H1 (cell line): Measurements from ENCODE around the gene SPINK4. TPM values are rescaled to one million over a fixed set of nuclear protein-coding genes. Genes with fewer than 3 reads are reported as not detected.

ENCODE experiments used
- CTBP2 ChIP-seq: IDR thresholded peaks from 2 replicates; pipeline ENCODE4 v1.7.0; 2011; ENCODE audit warnings: borderline replicate concordance, mild to moderate bottlenecking, moderate library complexity, mixed read lengths, low read length; ENCODE audit not compliant: insufficient read depth, insufficient read length
- CTCF ChIP-seq, 3 experiments: IDR thresholded peaks; 1 replicate in 2 of 3; 2 replicates in 1 of 3; pipeline versions ENCODE4 v1.5.1 to v1.6.1; 2011; ENCODE audit warnings: low read length in 3 of 3, mild to moderate bottlenecking in 3 of 3, inconsistent platforms in 2 of 3, low read depth in 1 of 3, moderate library complexity in 1 of 3; ENCODE audit not compliant: insufficient read depth in 1 of 3; ENCODE audit errors: control extremely low read depth in 1 of 3
- EP300 ChIP-seq, 2 experiments: IDR thresholded peaks; 1 replicate in 1 of 2; 2 replicates in 1 of 2; pipeline ENCODE4 v1.6.1; 2011 to 2012; ENCODE audit warnings: low read depth in 2 of 2, low read length in 2 of 2, mild to moderate bottlenecking in 2 of 2, borderline replicate concordance in 1 of 2, inconsistent platforms in 1 of 2, moderate library complexity in 1 of 2
- EZH2 ChIP-seq: fragments of 200-600 bp; sonication (generic); IDR thresholded peaks from 2 replicates; pipeline ENCODE4 v1.7.1; 2012; ENCODE audit warnings: low read depth, mild to moderate bottlenecking, moderate library complexity, low read length, inconsistent platforms; ENCODE audit not compliant: severe bottlenecking
- FOSL1 ChIP-seq: IDR thresholded peaks from 2 replicates; pipeline ENCODE4 v1.6.1; 2011; ENCODE audit warnings: mild to moderate bottlenecking, low read depth, low read length, moderate library complexity; ENCODE audit not compliant: insufficient read depth
- GABPA ChIP-seq: IDR thresholded peaks from 2 replicates; pipeline ENCODE4 v1.6.1; 2011; ENCODE audit warnings: mild to moderate bottlenecking, low read length, moderate library complexity, borderline replicate concordance; ENCODE audit not compliant: insufficient read depth
- HDAC6 ChIP-seq: IDR thresholded peaks from one replicate; pipeline ENCODE4 v1.7.1; 2012; ENCODE audit warnings: low read depth, mild to moderate bottlenecking, inconsistent platforms, low read length, moderate library complexity
- KDM1A ChIP-seq: fragments of 200-600, 300-600 bp; sonication (generic); IDR thresholded peaks from 2 replicates; pipeline ENCODE4 v1.7.1; 2016; ENCODE audit warnings: mild to moderate bottlenecking, low read length, borderline replicate concordance
- KDM5A ChIP-seq: fragments of 200-600 bp; IDR thresholded peaks from 2 replicates; pipeline ENCODE4 v1.7.1; 2012; ENCODE audit warnings: mild to moderate bottlenecking, low read length, inconsistent platforms, mixed read lengths
- MAFK ChIP-seq: IDR thresholded peaks from 2 replicates; pipeline ENCODE4 v1.6.1; 2012; ENCODE audit warnings: low read depth, mild to moderate bottlenecking, improper control_type of control experiment, low read length
- NRF1 ChIP-seq: IDR thresholded peaks from 2 replicates; pipeline ENCODE4 v1.6.1; 2011; ENCODE audit warnings: mild to moderate bottlenecking, low read depth, low read length, improper control_type of control experiment
- POLR2A ChIP-seq, 2 experiments: IDR thresholded peaks; 1 replicate in 1 of 2; 2 replicates in 1 of 2; pipeline ENCODE4 v1.6.1; 2011; ENCODE audit warnings: low read depth in 2 of 2, low read length in 2 of 2, mild to moderate bottlenecking in 2 of 2; ENCODE audit errors: control extremely low read depth in 1 of 2
- RBBP5 ChIP-seq: IDR thresholded peaks from 2 replicates; pipeline ENCODE4 v1.7.1; 2012; ENCODE audit warnings: low read depth, mild to moderate bottlenecking, inconsistent platforms, low read length, moderate library complexity, borderline replicate concordance
- RXRA ChIP-seq: IDR thresholded peaks from 2 replicates; pipeline ENCODE4 v1.6.1; 2011; ENCODE audit warnings: low read depth, mild to moderate bottlenecking, low read length, moderate library complexity; ENCODE audit not compliant: insufficient read depth
- SP1 ChIP-seq: IDR thresholded peaks from 2 replicates; pipeline ENCODE4 v1.6.1; 2011; ENCODE audit warnings: low read depth, low read length
- SP2 ChIP-seq: IDR thresholded peaks from 2 replicates; pipeline ENCODE4 v1.6.1; 2012; ENCODE audit warnings: mild to moderate bottlenecking, low read length, inconsistent platforms
- SP4 ChIP-seq: IDR thresholded peaks from 2 replicates; pipeline ENCODE4 v1.6.1; 2012; ENCODE audit warnings: low read length, inconsistent platforms
- TAF7 ChIP-seq: optimal IDR thresholded peaks from 2 replicates; pipeline ENCODE3; 2011; ENCODE audit warnings: low read depth, mild to moderate bottlenecking, inconsistent platforms, low read length, moderate library complexity, borderline replicate concordance
- YY1 ChIP-seq: IDR thresholded peaks from 2 replicates; pipeline ENCODE4 v1.6.1; 2011; ENCODE audit warnings: low read depth, mild to moderate bottlenecking, low read length
- ZNF274 ChIP-seq: IDR thresholded peaks from 2 replicates; pipeline ENCODE4 v1.7.0; 2012; ENCODE audit warnings: low read length, borderline replicate concordance; ENCODE audit errors: extremely low read depth
- polyA plus RNA-seq, 7 experiments: library from polyadenylated mRNA; depleted of rRNA in 3 of 7; stranded (reverse) in 5 of 7; unstranded in 2 of 7; fragments of >200 nt in 5 of 7; fragments of 200-250 nt in 2 of 7; gene quantifications; 1 replicate in 5 of 7; 2 replicates in 1 of 7; 4 replicates in 1 of 7; pipeline versions ENCODE4 v1.2.1 to v1.2.3, GENCODE V29; 2011 to 2013; ENCODE audit warnings: missing spikeins in 2 of 7, mixed read lengths in 2 of 7
- total RNA-seq: library from RNA; stranded (reverse); fragmentation: NEBNext Ultra II Directional; extraction: Animal tissue kit (Norgen Biotek cat#: 25700); gene quantifications from 2 replicates; pipeline ENCODE4 v1.2.1, GENCODE V29; 2021
- TF ChIP-seq, protein P1 (sequence below): IDR thresholded peaks from 2 replicates; pipeline ENCODE4 v1.6.1; 2011; ENCODE audit warnings: low read depth, mild to moderate bottlenecking, low read length; ENCODE audit not compliant: insufficient read depth

The SPINK4 gene
- total and polyA plus RNA-seq, 2 of the 8 experiments (the other 6 are each of a cell fraction or from before 2014, with no cell fraction given) = not detected

DNA sequence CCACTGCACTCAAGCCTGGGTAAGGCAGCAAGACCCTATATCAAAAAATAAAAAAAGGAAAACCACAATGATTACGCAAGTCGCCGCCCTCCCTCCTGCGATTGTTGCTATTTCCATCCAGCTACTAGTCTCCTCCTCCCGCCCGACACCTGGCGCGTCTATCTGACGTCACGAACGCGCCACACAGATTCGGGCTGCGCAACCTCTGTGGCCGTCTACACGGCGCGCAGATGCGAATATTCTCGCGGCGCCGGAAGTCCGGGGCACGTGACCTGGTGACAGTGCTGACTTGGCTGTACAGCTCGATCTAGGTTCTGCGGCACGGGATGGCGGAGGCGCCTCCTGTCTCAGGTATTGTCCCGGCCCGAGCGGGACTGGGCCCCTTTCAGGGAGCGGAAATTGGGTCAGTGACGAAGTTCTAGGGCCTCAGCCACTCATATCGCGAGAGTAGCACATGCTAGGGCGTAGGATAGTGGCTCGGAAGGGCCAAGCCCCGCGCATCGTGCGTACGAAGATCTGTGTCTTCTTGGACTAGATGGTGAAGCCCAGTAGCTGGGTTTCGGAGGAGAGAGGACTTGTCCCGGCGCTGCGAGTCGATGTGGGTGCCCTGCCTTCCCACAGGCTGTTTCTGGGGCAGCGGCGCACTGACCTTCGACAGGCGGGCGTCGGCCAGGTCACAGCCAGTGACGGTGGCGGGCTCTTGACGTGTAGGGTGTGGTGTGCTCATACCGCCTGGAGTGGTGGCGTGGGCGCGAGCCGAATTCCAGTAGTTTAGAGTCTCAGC, 50.5 kb downstream of the SPINK4 start, which contains the start of gene NFX1 (continued):
- TF ChIP-seq MAFK = no peak
- no peak for TF ChIP-seq CTBP2
- no peak for TF ChIP-seq HDAC6
- 0 out of 2 replicates have a peak, but pooled peaks have one; percentile 55 for TF ChIP-seq SP1
- TF ChIP-seq YY1 = peak; percentile 17; the same call in 1 of the 2 replicates
- TF ChIP-seq TAF7 = peak; percentile 12
- TF ChIP-seq, protein P1, sequence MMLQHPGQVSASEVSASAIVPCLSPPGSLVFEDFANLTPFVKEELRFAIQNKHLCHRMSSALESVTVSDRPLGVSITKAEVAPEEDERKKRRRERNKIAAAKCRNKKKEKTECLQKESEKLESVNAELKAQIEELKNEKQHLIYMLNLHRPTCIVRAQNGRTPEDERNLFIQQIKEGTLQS = peak; percentile 99
- no peak for TF ChIP-seq ZNF274
- TF ChIP-seq KDM5A = peak; percentile 84
- TF ChIP-seq RXRA = no peak
- no peak for TF ChIP-seq EP300 (IDR thresholded peaks at IDR 0.05; ENCODE audit: borderline replicate concordance in 1 of 2, low read depth in 2 of 2, low read length in 2 of 2)
- peak; percentile 80; the same call in 1 of the 2 replicates for TF ChIP-seq RBBP5
- TF ChIP-seq SP4 = no peak
- no peak for TF ChIP-seq FOSL1
- peak; percentile 80; the same call in 1 of the 2 replicates for TF ChIP-seq GABPA
- no peak for TF ChIP-seq KDM1A
- no peak for TF ChIP-seq CTCF (IDR thresholded peaks at IDR 0.05; ENCODE audit: control extremely low read depth in 1 of 3, insufficient read depth in 1 of 3, low read depth in 1 of 3, low read length in 3 of 3)
- TF ChIP-seq SP2 = no peak
- TF ChIP-seq EZH2 = no peak
- TF ChIP-seq NRF1 = peak; percentile 52
- TF ChIP-seq POLR2A (IDR thresholded peaks at IDR 0.05; ENCODE audit: control extremely low read depth in 1 of 2, low read depth in 2 of 2, low read length in 2 of 2) = peak; percentile 95 to 96
